ENCODE measurements around the gene GNA15.
A peak's percentile ranks its signal among the peaks of the same experiment; 100 is the strongest.

GNA15 gene

DNA sequence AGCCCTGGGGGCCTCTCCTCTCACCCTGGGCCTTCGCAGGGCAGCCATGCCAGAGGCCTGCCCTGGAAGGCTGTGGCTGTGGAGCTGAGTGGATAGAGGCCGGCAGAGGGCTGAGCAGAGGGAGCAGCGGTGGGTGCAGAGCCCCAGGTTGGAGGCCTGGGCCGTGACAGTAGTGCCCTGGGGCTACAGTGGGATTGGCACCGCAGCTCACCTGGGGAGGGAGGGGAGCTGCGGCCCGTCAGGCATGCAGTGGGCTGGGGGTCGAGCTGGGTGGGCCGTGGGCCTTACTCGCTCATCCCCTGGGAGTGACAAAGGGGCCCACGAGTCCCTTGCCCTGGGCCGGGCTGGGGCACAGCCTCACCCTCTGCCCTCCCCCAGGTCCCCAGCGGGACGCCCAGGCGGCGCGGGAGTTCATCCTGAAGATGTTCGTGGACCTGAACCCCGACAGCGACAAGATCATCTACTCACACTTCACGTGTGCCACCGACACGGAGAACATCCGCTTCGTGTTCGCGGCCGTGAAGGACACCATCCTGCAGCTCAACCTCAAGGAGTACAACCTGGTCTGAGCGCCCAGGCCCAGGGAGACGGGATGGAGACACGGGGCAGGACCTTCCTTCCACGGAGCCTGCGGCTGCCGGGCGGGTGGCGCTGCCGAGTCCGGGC lies 15.1 kb upstream of the GNA15 start:
- Histone ChIP-seq H3K4me1 (no peaks in the 10 kb centered on the region), H3K27me3 (ENCODE audit: low read depth) (no peaks in the 10 kb centered on the region), H3K36me3 (replicated peaks) (0 out of 2 replicates have a peak, but pooled peaks cover 3% of the 10 kb centered on the region), H3K9me3 (no peaks in the 10 kb centered on the region), H3K4me3 (no peak overlapping the region)
- in situ Hi-C loops (cut with MboI; ENCODE audit: low sequenced_read_pairs): no loop called here
- no peak for DNase-seq (ENCODE audit: low spot score in 2 of 2)

DNA sequence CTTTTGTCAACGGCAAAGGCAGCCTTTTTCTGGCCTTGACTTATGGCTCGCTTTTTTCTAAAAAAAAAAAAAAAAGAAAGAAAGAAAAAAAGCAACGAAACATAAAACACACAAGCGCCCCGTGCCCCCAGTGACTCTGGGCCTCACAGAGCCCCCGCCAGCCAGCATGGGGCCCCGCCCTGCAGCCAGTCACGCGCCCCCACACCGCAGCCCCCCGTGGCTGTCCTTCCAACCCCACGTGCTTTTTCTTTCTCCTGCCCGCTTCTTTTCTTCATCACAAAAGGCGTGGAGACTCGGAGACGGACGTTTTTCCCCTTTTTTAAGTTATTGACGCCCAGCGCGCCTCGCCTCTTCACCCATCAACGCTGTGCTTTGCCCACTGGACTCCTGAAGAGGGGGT lies 14.4 kb upstream of the GNA15 start:
- no peak for DNase-seq (ENCODE audit: low spot score in 2 of 2)
- H3K4me1 ChIP-seq: no peaks in the 10 kb centered on the region
- 0 out of 2 replicates have a peak, but pooled peaks cover 3% of the 10 kb centered on the region for H3K36me3 ChIP-seq (replicated peaks)
- no peaks in the 10 kb centered on the region for H3K9me3 ChIP-seq
- in situ Hi-C loops (cut with MboI; ENCODE audit: low sequenced_read_pairs): no loop called here
- no peak overlapping the region for H3K4me3 ChIP-seq
- no peaks in the 10 kb centered on the region for H3K27me3 ChIP-seq (ENCODE audit: low read depth)

DNA sequence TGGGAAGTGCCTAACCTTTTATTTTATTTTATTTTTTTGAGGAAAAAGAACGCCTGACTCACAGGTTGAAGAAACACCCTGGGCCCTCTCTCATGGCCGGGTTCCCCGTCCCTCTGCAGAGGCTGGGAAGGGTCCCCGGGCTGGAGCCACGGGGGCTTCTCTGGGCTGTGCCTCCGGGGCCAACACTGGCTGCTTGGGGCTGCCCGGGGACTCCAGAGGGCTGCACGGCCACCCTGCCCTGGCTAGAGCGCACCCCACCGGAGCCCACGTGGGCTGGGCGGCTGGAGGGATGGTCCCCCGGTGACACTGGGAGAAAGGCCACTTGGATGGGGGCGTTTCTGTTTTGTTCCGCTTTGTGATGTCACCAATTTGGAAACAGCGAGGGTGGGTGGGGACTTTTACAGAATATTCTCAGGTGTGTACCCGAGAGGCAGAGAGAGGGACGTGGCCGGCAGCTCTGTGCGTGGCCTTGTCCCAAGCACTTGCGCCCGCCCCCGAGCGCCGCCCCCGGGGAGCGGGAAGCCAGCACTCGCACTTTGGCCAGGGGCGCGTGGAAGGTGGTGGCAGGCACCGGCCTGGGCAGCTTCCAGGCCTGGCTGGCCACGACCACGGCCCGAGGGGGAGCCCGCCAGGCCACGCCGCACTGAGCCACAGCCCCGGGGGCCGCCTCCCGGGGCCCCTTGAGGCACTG lies 13.9 kb upstream of the GNA15 start:
- no peaks in the 10 kb centered on the region for H3K27me3 ChIP-seq (ENCODE audit: low read depth)
- no peaks in the 10 kb centered on the region for H3K9me3 ChIP-seq
- 0 out of 2 replicates have a peak, but pooled peaks cover 3% of the 10 kb centered on the region for H3K36me3 ChIP-seq (replicated peaks)
- no peak overlapping the region for H3K4me3 ChIP-seq
- in situ Hi-C loops (cut with MboI; ENCODE audit: low sequenced_read_pairs): no loop called here
- DNase-seq (ENCODE audit: low spot score in 2 of 2): no peak
- H3K4me1 ChIP-seq: no peaks in the 10 kb centered on the region

DNA sequence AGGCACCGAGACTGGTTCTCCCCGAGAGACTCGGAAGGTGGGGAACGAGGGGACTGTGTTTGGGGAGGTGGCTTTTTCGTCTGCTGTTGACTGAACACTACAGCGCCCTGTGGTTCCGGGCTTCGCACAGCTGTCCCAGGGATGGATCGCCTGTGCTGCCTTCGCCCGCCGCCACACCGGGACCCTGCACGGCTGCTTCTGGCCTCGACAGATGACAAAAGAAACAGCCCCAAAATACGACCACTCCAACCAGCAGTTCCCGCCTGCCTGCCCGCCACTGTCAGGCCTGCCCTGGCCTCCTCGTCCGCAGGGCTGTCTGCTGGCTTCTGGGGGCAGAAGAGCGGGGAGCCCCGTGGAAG lies 13.3 kb upstream of the GNA15 start:
- Histone ChIP-seq H3K36me3 (replicated peaks) (0 out of 2 replicates have a peak, but pooled peaks cover 3% of the 10 kb centered on the region), H3K27me3 (ENCODE audit: low read depth) (no peaks in the 10 kb centered on the region)
- no peak for DNase-seq (ENCODE audit: low spot score in 2 of 2)

DNA sequence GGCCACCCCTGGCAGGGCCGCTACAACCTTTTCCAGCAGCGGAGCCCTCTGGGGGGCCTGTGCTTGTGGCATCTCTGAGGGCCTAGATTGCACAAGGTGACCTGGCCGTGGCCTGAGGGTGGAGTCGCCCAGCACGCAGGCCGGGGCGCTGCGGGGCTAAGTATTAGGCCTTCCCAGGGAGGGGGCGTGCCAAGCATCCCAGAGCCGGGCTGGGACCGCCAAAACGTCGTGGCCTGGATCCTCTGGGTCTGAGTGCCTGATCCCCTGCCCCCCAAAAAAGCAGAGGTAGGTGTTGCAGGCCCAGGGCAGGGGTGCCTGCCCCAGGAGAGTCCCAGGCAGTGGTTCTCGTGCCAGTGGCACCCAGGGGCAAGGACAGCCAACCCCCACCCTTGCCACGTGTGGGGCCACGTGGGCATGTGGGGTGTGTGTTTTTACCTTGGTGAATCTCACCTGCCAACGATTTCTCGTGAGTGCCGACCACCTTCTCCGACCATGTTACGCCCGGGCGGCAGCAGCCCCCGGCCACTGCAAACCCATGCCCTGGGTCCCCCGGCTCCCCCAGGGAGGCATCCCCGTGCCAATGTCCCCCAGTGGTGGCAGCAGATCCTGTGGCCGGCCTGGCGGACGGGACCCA lies 12.6 kb upstream of the GNA15 start:
- DNase-seq (ENCODE audit: low spot score in 2 of 2): no peak
- Histone ChIP-seq H3K27me3 (ENCODE audit: low read depth) (no peaks in the 10 kb centered on the region), H3K4me3 (no peak overlapping the region), H3K36me3 (replicated peaks) (0 out of 2 replicates have a peak, but pooled peaks cover 3% of the 10 kb centered on the region), H3K9me3 (no peaks in the 10 kb centered on the region), H3K4me1 (no peaks in the 10 kb centered on the region)
- in situ Hi-C loops (cut with MboI; ENCODE audit: low sequenced_read_pairs): no loop called here

More for the DNA sequence above, 13.3 kb upstream of the GNA15 start:
- in situ Hi-C loops (cut with MboI; ENCODE audit: low sequenced_read_pairs): no loop called here
- H3K4me1 ChIP-seq: no peaks in the 10 kb centered on the region
- no peaks in the 10 kb centered on the region for H3K9me3 ChIP-seq
- no peak overlapping the region for H3K4me3 ChIP-seq

DNA sequence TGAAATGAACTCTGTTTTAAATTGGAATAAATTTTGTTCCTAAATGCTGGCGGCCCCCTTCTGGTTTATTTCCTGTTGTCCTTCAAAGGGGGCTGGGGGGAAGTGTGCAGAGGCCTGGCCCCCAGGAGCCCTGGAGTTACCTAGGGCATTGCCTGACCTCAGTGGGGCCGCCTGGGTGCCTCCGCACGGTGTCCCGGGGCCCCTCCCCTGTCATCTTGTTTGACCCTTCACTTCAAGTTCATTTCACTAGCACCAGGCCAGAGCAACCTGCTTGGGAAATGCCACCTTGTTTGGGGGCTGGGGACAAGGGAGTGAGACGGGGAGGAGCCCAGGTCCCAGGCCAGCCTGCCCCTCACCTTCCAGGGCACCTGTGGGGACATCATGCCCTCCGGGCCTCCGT lies 11.9 kb upstream of the GNA15 start:
- Histone ChIP-seq H3K4me3 (no peak overlapping the region), H3K4me1 (no peaks in the 10 kb centered on the region), H3K9me3 (no peaks in the 10 kb centered on the region), H3K36me3 (replicated peaks) (0 out of 2 replicates have a peak, but pooled peaks cover 3% of the 10 kb centered on the region), H3K27me3 (ENCODE audit: low read depth) (no peaks in the 10 kb centered on the region)
- in situ Hi-C loops (cut with MboI; ENCODE audit: low sequenced_read_pairs): no loop called here
- DNase-seq (ENCODE audit: low spot score in 2 of 2): no peak

DNA sequence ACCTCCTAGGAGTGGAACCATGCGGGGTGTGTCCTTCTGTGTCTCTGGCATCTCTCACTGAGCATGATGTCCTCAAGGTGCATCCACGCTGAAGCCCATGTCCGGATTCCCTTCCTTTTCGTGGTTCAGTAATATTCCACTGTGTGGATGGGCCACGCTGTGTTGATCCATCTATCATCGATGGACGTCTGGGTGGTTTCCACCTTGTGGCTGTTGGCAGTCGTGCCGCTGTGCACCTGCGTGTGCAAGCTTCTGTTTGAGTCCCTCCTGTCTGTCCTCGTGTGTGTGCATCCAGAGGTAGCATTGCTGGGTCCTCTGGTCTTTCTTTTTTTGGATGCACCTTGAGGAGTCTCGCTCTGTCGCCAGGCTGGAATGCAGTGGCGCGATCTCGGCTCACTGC lies 11.2 kb upstream of the GNA15 start:
- no peak overlapping the region for H3K4me3 ChIP-seq
- in situ Hi-C loops (cut with MboI; ENCODE audit: low sequenced_read_pairs): no loop called here

DNA sequence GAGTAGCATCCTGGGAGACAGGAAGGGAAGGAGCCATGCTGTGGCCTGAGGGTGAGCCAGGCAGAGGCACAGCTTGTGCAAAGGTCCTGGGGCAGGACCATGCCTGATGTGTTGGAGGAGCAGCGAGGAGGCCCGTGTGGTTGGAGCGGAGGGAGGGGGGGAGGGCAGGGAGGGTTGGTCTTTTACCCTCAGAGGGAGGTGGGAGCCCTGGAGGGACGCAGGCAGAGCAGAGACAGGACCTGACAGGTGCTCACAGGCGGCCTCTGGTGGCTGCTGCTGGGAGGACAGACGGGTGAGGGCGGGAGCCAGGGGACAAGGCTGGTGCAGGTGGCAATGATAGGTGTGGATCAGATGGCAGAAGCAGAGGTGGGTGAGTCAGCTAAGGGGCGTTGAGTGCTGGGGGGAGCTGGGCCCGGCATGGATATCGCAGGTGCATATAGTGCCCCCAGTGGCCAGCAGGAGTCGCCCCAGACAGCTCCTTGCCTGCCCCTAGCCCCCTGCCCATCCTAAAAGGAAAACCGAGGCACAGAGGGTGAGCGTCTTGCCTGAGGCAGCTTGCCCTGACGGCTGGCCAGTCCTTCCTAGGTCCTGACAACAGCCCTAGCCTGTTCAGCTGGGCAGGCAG lies 9.8 kb upstream of the GNA15 start:
- no peaks in the 10 kb centered on the region for H3K4me1 ChIP-seq
- H3K27me3 ChIP-seq (ENCODE audit: low read depth): no peaks in the 10 kb centered on the region
- H3K4me3 ChIP-seq: no peak overlapping the region
- H3K36me3 ChIP-seq (replicated peaks): 0 out of 2 replicates have a peak, but pooled peaks cover 3% of the 10 kb centered on the region
- DNase-seq (ENCODE audit: low spot score in 2 of 2): peak; percentile 33 to 83
- H3K9me3 ChIP-seq: no peaks in the 10 kb centered on the region
- in situ Hi-C loops (cut with MboI; ENCODE audit: low sequenced_read_pairs): no loop called here

More for the DNA sequence above, 11.2 kb upstream of the GNA15 start:
- Histone ChIP-seq H3K9me3 (no peaks in the 10 kb centered on the region), H3K27me3 (ENCODE audit: low read depth) (no peaks in the 10 kb centered on the region), H3K36me3 (replicated peaks) (0 out of 2 replicates have a peak, but pooled peaks cover 3% of the 10 kb centered on the region), H3K4me1 (no peaks in the 10 kb centered on the region)
- DNase-seq (ENCODE audit: low spot score in 2 of 2): no peak

DNA sequence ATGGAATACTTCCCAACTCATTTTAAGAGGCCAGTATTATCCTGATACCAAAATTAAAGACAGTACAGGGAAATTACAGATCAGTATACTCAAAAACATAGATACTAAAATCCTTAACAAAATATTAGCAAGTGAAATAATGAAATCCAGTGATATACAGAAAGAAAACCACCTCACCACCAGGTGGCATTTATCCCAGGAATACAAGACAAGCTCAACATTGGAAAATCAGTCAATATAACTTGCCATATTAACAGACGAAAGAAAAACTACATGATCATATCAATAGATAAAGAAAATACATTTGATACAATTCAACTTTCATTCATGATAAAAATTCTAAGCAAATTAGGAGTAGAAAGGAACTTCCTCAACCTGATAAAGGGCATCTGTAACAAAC lies 6.7 kb upstream of the GNA15 start:
- DNase-seq (ENCODE audit: low spot score in 2 of 2): peak; percentile 45 to 48
- in situ Hi-C loops (cut with MboI; ENCODE audit: low sequenced_read_pairs): no loop called here
- Histone ChIP-seq H3K9me3 (no peaks in the 10 kb centered on the region), H3K4me3 (no peak overlapping the region), H3K4me1 (no peaks in the 10 kb centered on the region), H3K36me3 (replicated peaks) (no peaks in the 10 kb centered on the region), H3K27me3 (ENCODE audit: low read depth) (no peaks in the 10 kb centered on the region)

DNA sequence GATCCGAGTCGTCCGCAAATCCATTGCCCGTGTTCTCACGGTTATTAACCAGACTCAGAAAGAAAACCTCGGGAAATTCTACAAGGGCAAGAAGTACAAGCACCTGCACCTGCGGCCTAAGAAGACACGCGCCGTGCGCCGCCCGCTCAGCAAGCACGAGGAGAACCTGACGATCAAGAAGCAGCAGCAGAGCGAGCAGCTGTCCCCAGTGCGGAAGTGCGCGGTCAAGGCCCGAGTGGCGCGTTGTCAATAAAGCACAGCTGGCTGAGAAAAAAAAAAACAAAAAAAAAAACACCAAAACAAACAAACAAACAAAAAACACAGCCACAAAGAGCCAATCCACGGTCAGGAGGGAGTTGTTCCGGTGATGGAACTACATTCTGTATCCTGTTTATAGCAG lies 4.7 kb upstream of the GNA15 start:
- no peaks in the 10 kb centered on the region for H3K36me3 ChIP-seq (replicated peaks)
- no peaks in the 10 kb centered on the region for H3K9me3 ChIP-seq
- no peak for DNase-seq (ENCODE audit: low spot score in 2 of 2)
- no peaks in the 10 kb centered on the region for H3K27me3 ChIP-seq (ENCODE audit: low read depth)
- in situ Hi-C loops (cut with MboI; ENCODE audit: low sequenced_read_pairs): no loop called here
- no peaks in the 10 kb centered on the region for H3K4me1 ChIP-seq
- H3K4me3 ChIP-seq: no peak overlapping the region

DNA sequence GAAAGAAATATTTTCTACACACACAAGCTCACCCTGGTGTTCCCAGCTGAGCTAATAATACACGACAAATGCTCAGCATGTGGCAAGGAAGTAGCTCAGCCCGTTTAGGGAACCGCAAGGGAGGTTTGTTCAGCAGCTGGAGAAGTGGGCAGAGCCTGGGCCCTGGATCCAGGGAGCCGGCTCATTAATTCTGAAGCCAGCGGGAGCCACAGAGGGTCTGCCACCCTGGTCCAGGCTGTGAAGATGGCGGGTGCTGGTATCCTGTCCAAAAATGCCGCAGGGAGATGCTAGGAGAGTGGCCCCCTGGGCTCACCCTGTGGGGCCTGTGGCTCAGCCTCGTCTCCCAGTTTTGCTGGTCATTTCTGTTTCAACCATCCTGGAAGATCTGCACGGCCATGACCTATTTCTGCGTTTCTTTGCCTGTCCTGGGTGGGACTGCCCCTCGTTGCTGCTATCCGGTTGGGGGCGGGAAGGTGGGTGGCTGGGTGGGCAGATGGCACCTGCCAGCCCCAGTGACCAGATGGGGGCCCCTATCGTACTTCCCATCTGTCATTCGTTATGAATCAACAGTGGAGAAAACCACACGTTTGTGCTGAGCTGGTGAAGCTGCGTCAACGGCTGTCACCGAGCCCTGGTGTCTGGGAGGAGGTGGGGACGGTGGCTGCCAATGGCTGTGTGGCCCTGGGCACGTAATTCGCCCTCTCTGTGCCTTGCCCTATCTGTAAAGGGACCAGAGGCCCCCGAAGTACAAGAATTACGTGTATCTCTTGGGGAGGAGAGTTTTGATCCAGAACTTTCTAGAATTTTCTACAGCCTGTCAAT lies 2.7 kb upstream of the GNA15 start:
- no peaks in the 10 kb centered on the region for H3K9me3 ChIP-seq
- no peaks in the 10 kb centered on the region for H3K4me1 ChIP-seq
- no peaks in the 10 kb centered on the region for H3K36me3 ChIP-seq (replicated peaks)
- H3K4me3 ChIP-seq: no peak overlapping the region
- DNase-seq (ENCODE audit: low spot score in 2 of 2): no peak
- in situ Hi-C loops (cut with MboI; ENCODE audit: low sequenced_read_pairs): no loop called here
- H3K27me3 ChIP-seq (ENCODE audit: low read depth): no peaks in the 10 kb centered on the region

DNA sequence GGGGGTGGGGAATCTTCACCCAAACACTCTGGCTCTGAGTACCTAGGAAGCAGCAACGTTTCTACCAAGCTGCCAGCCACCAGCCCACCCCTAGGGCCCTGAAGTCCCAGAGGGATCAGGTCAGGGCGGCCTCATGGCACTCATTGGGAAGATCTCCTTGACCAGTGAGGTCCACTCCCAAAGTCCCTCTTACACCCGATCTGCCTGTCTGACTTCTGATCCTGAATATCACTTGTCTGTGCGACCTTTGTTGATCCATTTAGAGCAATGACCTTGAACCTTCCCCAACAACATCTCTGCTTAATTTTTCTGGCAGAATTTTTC lies 2.1 kb upstream of the GNA15 start:
- no peaks in the 10 kb centered on the region for H3K4me1 ChIP-seq
- no peaks in the 10 kb centered on the region for H3K9me3 ChIP-seq
- in situ Hi-C loops (cut with MboI; ENCODE audit: low sequenced_read_pairs): no loop called here
- H3K27me3 ChIP-seq (ENCODE audit: low read depth): no peaks in the 10 kb centered on the region
- DNase-seq (ENCODE audit: low spot score in 2 of 2): no peak
- H3K4me3 ChIP-seq: no peak overlapping the region
- no peaks in the 10 kb centered on the region for H3K36me3 ChIP-seq (replicated peaks)

DNA sequence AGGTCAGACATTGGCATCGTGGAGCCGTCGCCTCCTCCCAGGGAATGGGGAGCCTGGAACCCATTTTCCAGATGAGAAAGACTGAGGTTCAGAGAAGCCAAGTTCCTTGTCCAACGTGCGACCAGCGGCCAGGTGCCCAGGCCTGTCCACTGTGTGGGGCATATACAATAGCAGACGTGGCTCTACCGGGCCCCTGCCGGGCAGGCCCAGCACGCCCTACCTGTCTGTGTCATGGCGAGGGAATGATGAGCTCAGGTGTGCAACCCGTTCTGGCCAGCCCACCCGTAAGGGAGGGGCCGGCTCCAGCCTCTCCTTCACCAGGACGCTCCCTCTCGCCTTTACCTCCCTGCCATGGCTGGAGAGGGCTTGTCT lies 837 bp downstream of the GNA15 start:
- no peaks in the 10 kb centered on the region for H3K36me3 ChIP-seq (replicated peaks)
- no peaks in the 10 kb centered on the region for H3K4me1 ChIP-seq
- no peaks in the 10 kb centered on the region for H3K9me3 ChIP-seq
- no peak for DNase-seq (ENCODE audit: low spot score in 2 of 2)
- H3K27me3 ChIP-seq (ENCODE audit: low read depth): no peaks in the 10 kb centered on the region
- no peak overlapping the region for H3K4me3 ChIP-seq
- in situ Hi-C loops (cut with MboI; ENCODE audit: low sequenced_read_pairs): no loop called here

Measured in HAP-1 (cell line).